Activated CD4-positive, alpha-beta T cell treated with anti-CD3 and anti-CD28 coated beads for 36 hours (primary cell): ENCODE data around the gene SCAI. TPM values are rescaled to one million over a fixed set of nuclear protein-coding genes. Genes with fewer than 3 reads are reported as not detected.

ENCODE experiments used
- ATAC-seq: fragments of 200-7000 bp; cut with Tn5 transposase; one replicate; pipeline ENCODE4 v1.10.0; 2021; ENCODE audit warnings: mild to moderate bottlenecking, moderate library complexity
- CTCF ChIA-PET: fragments of 350-600 bp; sonication (Branson Sonifier 250); formaldehyde crosslinking; loops from one replicate; lab custom pipeline; 2021; ENCODE audit warnings: antibody characterized with exemption; lab: Charles Lee
- POLR2A ChIA-PET: fragments of 350-600 bp; sonication (Branson Sonifier 250); formaldehyde crosslinking; loops from one replicate; lab custom pipeline; 2021; ENCODE audit warnings: antibody characterized with exemption, inconsistent platforms; lab: Charles Lee
- DNase-seq: peaks from one replicate; pipeline ENCODE4 v3.0.0-alpha.2; 2020
- H3K27ac Mint-ChIP-seq: one replicate; pipeline ENCODE4 v1.8.0; 2021; ENCODE audit warnings: mixed read lengths
- H3K27me3 Mint-ChIP-seq: one replicate; pipeline ENCODE4 v1.8.0; 2021; ENCODE audit warnings: mixed read lengths
- H3K36me3 Mint-ChIP-seq: one replicate; pipeline ENCODE4 v1.8.0; 2021; ENCODE audit warnings: low read depth, mixed read lengths
- H3K4me1 Mint-ChIP-seq: one replicate; pipeline ENCODE4 v1.8.0; 2021; ENCODE audit warnings: mixed read lengths
- H3K4me3 Mint-ChIP-seq: one replicate; pipeline ENCODE4 v1.8.0; 2021; ENCODE audit warnings: mild to moderate bottlenecking, moderate library complexity, mixed read lengths
- H3K9me3 Mint-ChIP-seq: one replicate; pipeline ENCODE4 v1.8.0; 2021; ENCODE audit warnings: low read depth, mixed read lengths
- intact Hi-C, 2 experiments: fragments of 100-400 bp; cut with DNase I in 1 of 2; cut with micrococcal nuclease in 1 of 2; formaldehyde crosslinking; loops; one replicate each; pipeline versions ENCODE4 v1.14.2 to v1.15.1; 2022 to 2024; cut with DNase I, micrococcal nuclease
- total RNA-seq, 2 experiments: library from RNA; stranded (reverse); gene quantifications; one replicate each; pipeline ENCODE4 v1.2.3, GENCODE V29; 2021

SCAI gene
- total RNA-seq, 2 experiments from 2014 or later: 13.0 to 13.8 TPM

- Mint-ChIP-seq H3K27ac (no peak overlapping the region), H3K9me3 (no peaks in the 10 kb centered on the region), H3K4me3 (no peak overlapping the region), H3K36me3 (peaks cover 19% of the 10 kb centered on the region), H3K4me1 (peaks cover 16% of the 10 kb centered on the region), H3K27me3 (no peaks in the 10 kb centered on the region)
- CTCF ChIA-PET: interaction anchor here (0.6 to 1.6 kb wide), 4 partner anchors 14 to 220 kb away, joined by 3 to 6 read pairs (median 4); no protein-coding TSS in a partner anchor
- POLR2A ChIA-PET: no interaction called here
- DNase-seq (no peak), ATAC-seq (no peak)
- intact Hi-C loops: no loop called here
Observed at GRCh38 chr9:125147401-125147951, 4.1 kb upstream of the SCAI start.

DNA sequence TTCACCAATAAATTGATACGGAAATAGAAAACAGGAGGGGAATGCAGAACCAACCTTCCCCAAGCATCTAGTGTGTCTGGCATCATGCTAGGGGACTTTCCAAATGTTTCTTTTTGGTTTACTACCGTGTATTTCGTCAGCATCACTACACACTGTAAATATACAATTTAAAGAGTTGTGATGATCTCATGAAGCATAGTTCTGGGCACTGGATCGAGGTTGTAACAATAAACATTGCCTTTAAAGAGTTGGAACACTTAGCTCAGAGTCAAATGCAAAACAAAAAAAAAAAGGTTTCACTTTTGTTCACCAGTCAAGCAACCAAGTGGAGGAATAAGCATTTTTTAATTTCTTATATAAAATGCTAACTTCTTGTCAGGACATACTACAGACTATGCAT is 2.9 kb upstream of the SCAI start:
- ChIA-PET CTCF (interaction anchor here (0.6 to 1.4 kb wide), 2 partner anchors 277 to 373 kb away, joined by 3 read pairs; no protein-coding TSS in a partner anchor), POLR2A (interaction anchor here (0.7 kb wide), 1 partner anchor 284 kb away, joined by 4 read pairs; no protein-coding TSS in a partner anchor)
- ATAC-seq (no peak), DNase-seq (no peak)
- Mint-ChIP-seq H3K4me1 (peaks cover 28% of the 10 kb centered on the region), H3K4me3 (no peak overlapping the region), H3K27me3 (no peaks in the 10 kb centered on the region), H3K9me3 (no peaks in the 10 kb centered on the region), H3K36me3 (peaks cover 15% of the 10 kb centered on the region), H3K27ac (no peak overlapping the region)
- intact Hi-C loops: no loop called here

DNA sequence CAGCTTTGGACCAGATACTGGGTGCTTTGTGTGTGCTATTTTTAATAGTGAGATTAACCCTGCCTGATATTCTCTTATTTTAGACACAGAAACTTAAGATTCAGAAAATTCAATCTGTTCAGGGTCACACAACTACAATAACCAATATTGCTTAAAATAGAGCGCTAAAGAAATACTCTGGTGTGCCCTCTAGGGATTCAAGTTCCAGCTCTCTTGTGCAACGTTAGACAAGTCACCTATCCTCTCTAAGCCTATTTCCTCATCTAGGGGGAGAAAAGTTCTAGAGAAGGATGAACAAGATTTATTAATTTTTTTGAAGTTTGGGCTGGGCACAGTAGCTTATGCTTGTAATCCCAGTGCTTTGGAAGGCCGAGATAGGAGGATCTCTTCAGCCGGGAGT is 2.1 kb upstream of the SCAI start:
- Mint-ChIP-seq H3K9me3 (no peaks in the 10 kb centered on the region), H3K36me3 (peaks cover 12% of the 10 kb centered on the region), H3K4me1 (peaks cover 31% of the 10 kb centered on the region), H3K27ac (no peak overlapping the region), H3K4me3 (no peak overlapping the region), H3K27me3 (no peaks in the 10 kb centered on the region)
- ChIA-PET CTCF (interaction anchor here (1.4 kb wide), 1 partner anchor 373 kb away, joined by 3 read pairs; no protein-coding TSS in a partner anchor), POLR2A (interaction anchor here (0.6 to 0.7 kb wide), 2 partner anchors 10 to 283 kb away, joined by 4 to 6 read pairs; no protein-coding TSS in a partner anchor)
- DNase-seq: no peak
- intact Hi-C loops: no loop called here
- no peak for ATAC-seq

- Mint-ChIP-seq H3K27me3 (no peaks in the 10 kb centered on the region), H3K27ac (peak overlapping the region; percentile 69), H3K4me1 (peaks cover 35% of the 10 kb centered on the region), H3K36me3 (peaks cover 10% of the 10 kb centered on the region), H3K4me3 (peak overlapping the region; percentile 83), H3K9me3 (no peaks in the 10 kb centered on the region)
- ChIA-PET CTCF (interaction anchor here (0.6 to 1.6 kb wide), 8 partner anchors 9 to 289 kb away, joined by 3 to 6 read pairs (median 3); partner anchors contain the start of genes GOLGA1 and HSPA5), POLR2A (interaction anchor here (0.6 kb wide), 2 partner anchors 42 to 107 kb away, joined by 3 to 6 read pairs; no protein-coding TSS in a partner anchor)
- DNase-seq: peak; percentile 28
- intact Hi-C loops: loop anchor here (1.0 to 5.0 kb wide), 15 partner anchors 9 to 727 kb away; partner anchors contain the start of genes GOLGA1 (in 2 of the 2), NR6A1 (in 2 of the 2), ARPC5L (in 1 of the 2) and HSPA5 (in 1 of the 2)
- ATAC-seq: peak; percentile 18
Observed at GRCh38 chr9:125142560-125143376, 560 bp downstream of the SCAI start.

DNA sequence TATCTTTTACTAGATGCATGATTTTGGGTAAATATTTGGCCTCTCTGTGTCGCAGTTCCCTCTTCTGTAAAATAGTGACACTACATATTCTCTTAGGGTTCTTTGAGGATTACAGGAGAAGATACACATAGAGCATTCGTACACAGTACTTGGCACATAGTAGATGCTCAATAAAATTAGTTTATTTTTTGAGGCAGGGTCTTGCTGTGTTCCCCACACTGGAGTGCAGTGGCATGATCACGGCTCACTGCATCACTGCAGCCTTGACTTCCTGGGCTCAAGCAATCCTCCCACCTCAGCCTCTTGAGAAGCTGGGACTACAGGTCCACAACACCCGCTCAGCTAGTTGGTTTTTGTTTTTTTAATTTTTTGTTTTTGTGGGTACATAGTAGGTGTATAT is 1.6 kb downstream of the SCAI start:
- intact Hi-C loops: loop anchor here in 1 of 2 experiments (2.0 to 5.0 kb wide), 3 partner anchors 15 to 369 kb away; partner anchors contain the start of gene NR6A1
- ATAC-seq: no peak
- ChIA-PET POLR2A (interaction anchor here (0.6 kb wide), 1 partner anchor 9 kb away, joined by 5 read pairs; no protein-coding TSS in a partner anchor), CTCF (interaction anchor here (0.6 to 2.1 kb wide), 5 partner anchors 10 to 285 kb away, joined by 3 to 7 read pairs (median 3); partner anchors contain the start of gene HSPA5)
- Mint-ChIP-seq H3K36me3 (peaks cover 11% of the 10 kb centered on the region), H3K4me3 (peak overlapping the region; percentile 83), H3K4me1 (peaks cover 32% of the 10 kb centered on the region), H3K27ac (no peak overlapping the region), H3K9me3 (no peaks in the 10 kb centered on the region), H3K27me3 (no peaks in the 10 kb centered on the region)
- no peak for DNase-seq

GRCh38 chr9:125141251-125141650 is 2.1 kb downstream of the SCAI start:
- Mint-ChIP-seq H3K9me3 (no peaks in the 10 kb centered on the region), H3K4me1 (peaks cover 30% of the 10 kb centered on the region), H3K4me3 (no peak overlapping the region), H3K36me3 (peaks cover 11% of the 10 kb centered on the region), H3K27ac (no peak overlapping the region), H3K27me3 (no peaks in the 10 kb centered on the region)
- ATAC-seq (no peak), DNase-seq (no peak)
- POLR2A ChIA-PET: interaction anchor here (0.6 kb wide), 1 partner anchor 9 kb away, joined by 5 read pairs; no protein-coding TSS in a partner anchor
- intact Hi-C loops: loop anchor here in 1 of 2 experiments (5.0 kb wide), 2 partner anchors 269 to 369 kb away; partner anchors contain the start of gene NR6A1
- CTCF ChIA-PET: interaction anchor here (0.6 to 2.1 kb wide), 2 partner anchors 10 to 361 kb away, joined by 3 to 7 read pairs; no protein-coding TSS in a partner anchor

GRCh38 chr9:125140576-125140975 is 2.8 kb downstream of the SCAI start:
- POLR2A ChIA-PET: no interaction called here
- ATAC-seq (no peak), DNase-seq (no peak)
- H3K27ac Mint-ChIP-seq: no peak overlapping the region
- intact Hi-C loops: loop anchor here in 1 of 2 experiments (5.0 kb wide), 2 partner anchors 268 to 368 kb away; partner anchors contain the start of gene NR6A1
- peaks cover 27% of the 10 kb centered on the region for H3K4me1 Mint-ChIP-seq
- peaks cover 11% of the 10 kb centered on the region for H3K36me3 Mint-ChIP-seq
- H3K9me3 Mint-ChIP-seq: no peaks in the 10 kb centered on the region
- H3K27me3 Mint-ChIP-seq: no peaks in the 10 kb centered on the region
- CTCF ChIA-PET: interaction anchor here (0.5 to 2.1 kb wide), 4 partner anchors 9 to 360 kb away, joined by 3 to 7 read pairs (median 3); no protein-coding TSS in a partner anchor
- H3K4me3 Mint-ChIP-seq: no peak overlapping the region

DNA sequence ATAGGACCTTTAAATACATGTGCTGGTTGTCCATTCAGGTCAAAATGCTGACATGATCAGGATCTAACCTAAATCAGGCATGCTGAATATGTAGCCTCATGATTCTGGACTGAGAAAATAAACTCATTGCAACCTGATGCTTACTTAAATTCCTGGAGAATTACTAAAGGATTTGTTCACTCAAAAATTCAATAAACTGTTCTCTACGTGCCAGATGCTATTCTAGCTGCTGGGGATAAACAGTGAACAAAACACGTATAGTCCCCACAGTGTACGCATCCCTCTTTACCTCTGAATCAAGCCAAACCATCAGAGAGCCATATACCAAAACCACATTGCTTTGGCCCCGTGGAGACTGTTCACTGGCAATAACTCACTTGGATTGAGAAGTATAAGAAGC is 6.1 kb downstream of the SCAI start:
- ChIA-PET CTCF (no interaction called here), POLR2A (no interaction called here)
- Mint-ChIP-seq H3K9me3 (peaks cover 5% of the 10 kb centered on the region), H3K36me3 (peaks cover 21% of the 10 kb centered on the region), H3K4me1 (peaks cover 45% of the 10 kb centered on the region), H3K4me3 (no peak overlapping the region), H3K27me3 (no peaks in the 10 kb centered on the region), H3K27ac (no peak overlapping the region)
- intact Hi-C loops: no loop called here
- ATAC-seq (no peak), DNase-seq (no peak)

DNA sequence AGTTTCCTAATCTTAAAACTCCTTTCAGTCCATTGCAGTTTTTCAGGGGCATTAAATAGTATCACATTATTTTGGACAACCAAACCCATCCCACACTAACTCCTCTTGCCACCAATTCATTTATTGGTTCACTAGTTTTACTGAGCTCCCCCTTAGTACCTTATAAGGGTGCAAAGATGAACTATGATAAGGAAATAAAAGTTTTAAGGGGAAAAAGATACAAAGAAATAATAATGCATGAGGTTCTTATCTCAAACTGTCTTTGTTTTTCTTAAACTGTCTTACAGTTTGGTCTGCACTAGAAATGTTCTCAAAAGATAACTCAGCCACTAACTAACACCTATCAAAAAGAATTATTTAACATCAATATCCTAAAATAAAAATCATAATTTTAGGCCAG is 8.4 kb downstream of the SCAI start:
- CTCF ChIA-PET: interaction anchor here (1.4 to 1.7 kb wide), 2 partner anchors 8 kb away, joined by 3 to 6 read pairs; partner anchors contain the start of gene SCAI
- POLR2A ChIA-PET: interaction anchor here (0.6 kb wide), 1 partner anchor 409 kb away, joined by 4 read pairs; no protein-coding TSS in a partner anchor
- no peak for ATAC-seq
- H3K9me3 Mint-ChIP-seq: peaks cover 5% of the 10 kb centered on the region
- intact Hi-C loops: no loop called here
- no peaks in the 10 kb centered on the region for H3K27me3 Mint-ChIP-seq
- H3K27ac Mint-ChIP-seq: no peak overlapping the region
- peaks cover 17% of the 10 kb centered on the region for H3K36me3 Mint-ChIP-seq
- DNase-seq: no peak
- H3K4me1 Mint-ChIP-seq: peaks cover 40% of the 10 kb centered on the region
- H3K4me3 Mint-ChIP-seq: no peak overlapping the region

- peak; percentile 29 for DNase-seq
- Mint-ChIP-seq H3K36me3 (peaks cover 14% of the 10 kb centered on the region), H3K4me1 (peaks cover 35% of the 10 kb centered on the region), H3K9me3 (peaks cover 5% of the 10 kb centered on the region), H3K27ac (peak overlapping the region; percentile 95), H3K27me3 (no peaks in the 10 kb centered on the region), H3K4me3 (peak overlapping the region; percentile 13)
- CTCF ChIA-PET: interaction anchor here (0.6 to 1.7 kb wide), 2 partner anchors 9 to 108 kb away, joined by 6 to 7 read pairs; partner anchors contain the start of genes HSPA5 and SCAI
- intact Hi-C loops: loop anchor here in 1 of 2 experiments (1.0 kb wide), 1 partner anchor 10 kb away; the partner anchor contains the start of gene SCAI
- peak; percentile 84 for ATAC-seq
- POLR2A ChIA-PET: interaction anchor here (0.5 to 0.9 kb wide), 4 partner anchors 13 to 337 kb away, joined by 3 to 6 read pairs (median 4); no protein-coding TSS in a partner anchor
Observed at GRCh38 chr9:125133403-125134329, 9.7 kb downstream of the SCAI start.
